GM23338 (cell line): ENCODE measurements around the gene EPHB3. TPM values are rescaled to one million over a fixed set of nuclear protein-coding genes. Genes with fewer than 3 reads are reported as not detected.

Source experiments
- ATAC-seq: fragments of 200-7000 bp; cut with Tn5 transposase; 3 replicates; pipeline ENCODE4 v1.9.1; 2020
- DNase-seq: peaks from one replicate; pipeline ENCODE4 v3.0.0-alpha.2; 2015; ENCODE audit warnings: low spot score
- H2AFZ ChIP-seq: fragments of 200-600 bp; sonication (generic); 2 replicates; pipeline ENCODE4 v1.8.0; 2016; ENCODE audit warnings: antibody characterized with exemption, mild to moderate bottlenecking, moderate library complexity
- H3F3A ChIP-seq: fragments of 200-600 bp; sonication (generic); replicated peaks from 2 replicates; pipeline ENCODE4 v1.8.0; 2017; ENCODE audit warnings: antibody characterized with exemption, mixed run types, low read depth
- H3K27ac ChIP-seq: fragments of 200-600 bp; sonication (generic); 2 replicates; pipeline ENCODE4 v1.6.1; 2016; ENCODE audit warnings: low read depth
- H3K27me3 ChIP-seq: fragments of 200-600 bp; sonication (generic); 2 replicates; pipeline ENCODE4 v1.8.0; 2016; ENCODE audit warnings: mild to moderate bottlenecking, mixed run types, moderate library complexity; ENCODE audit not compliant: insufficient read depth
- H3K36me3 ChIP-seq: fragments of 200-600 bp; sonication (generic); 2 replicates; pipeline ENCODE4 v1.8.0; 2016; ENCODE audit warnings: mild to moderate bottlenecking; ENCODE audit not compliant: insufficient read depth
- H3K4me1 ChIP-seq: fragments of 200-600 bp; sonication (generic); 2 replicates; pipeline ENCODE4 v1.8.0; 2016; ENCODE audit warnings: mild to moderate bottlenecking, moderate library complexity; ENCODE audit not compliant: insufficient read depth
- H3K4me2 ChIP-seq: fragments of 200-600 bp; sonication (generic); 2 replicates; pipeline ENCODE4 v1.7.1; 2017; ENCODE audit warnings: mixed run types
- H3K4me3 ChIP-seq: fragments of 200-600 bp; sonication (generic); 2 replicates; pipeline ENCODE4 v1.6.1; 2016; ENCODE audit warnings: mixed run types
- H3K79me2 ChIP-seq: fragments of 200-600 bp; sonication (generic); replicated peaks from 2 replicates; pipeline ENCODE4 v1.8.0; 2017; ENCODE audit warnings: mild to moderate bottlenecking; ENCODE audit not compliant: insufficient read depth
- H3K9me2 ChIP-seq: fragments of 200-600 bp; sonication (generic); 2 replicates; pipeline ENCODE4 v1.8.0; 2017; ENCODE audit not compliant: insufficient read depth
- H4K20me1 ChIP-seq: fragments of 200-600 bp; sonication (generic); replicated peaks from 2 replicates; pipeline ENCODE4 v1.8.0; 2017; ENCODE audit warnings: mild to moderate bottlenecking; ENCODE audit not compliant: insufficient read depth
- H3K27ac Mint-ChIP-seq: 2 replicates; pipeline ENCODE4 v1.8.0; 2020; ENCODE audit warnings: inconsistent platforms, mild to moderate bottlenecking, moderate library complexity, mixed read lengths
- H3K27me3 Mint-ChIP-seq: 3 replicates; pipeline ENCODE4 v1.8.0; 2022; ENCODE audit warnings: low read depth, mild to moderate bottlenecking, moderate library complexity, mixed read lengths, inconsistent platforms; ENCODE audit not compliant: insufficient read depth, poor library complexity
- H3K36me3 Mint-ChIP-seq: 3 replicates; pipeline ENCODE4 v1.8.0; 2021; ENCODE audit warnings: low read depth, mild to moderate bottlenecking, inconsistent platforms, moderate library complexity, mixed read lengths
- H3K4me1 Mint-ChIP-seq: 3 replicates; pipeline ENCODE4 v1.8.0; 2020; ENCODE audit warnings: mild to moderate bottlenecking, inconsistent platforms, mixed read lengths
- H3K4me3 Mint-ChIP-seq: 3 replicates; pipeline ENCODE4 v1.8.0; 2021; ENCODE audit warnings: moderate library complexity, mild to moderate bottlenecking, inconsistent platforms, mixed read lengths
- H3K9me3 Mint-ChIP-seq: 3 replicates; pipeline ENCODE4 v1.8.0; 2020; ENCODE audit warnings: moderate library complexity, mild to moderate bottlenecking, inconsistent platforms, mixed read lengths
- CREB1 ChIP-seq: fragments of 250-450 bp; sonication (Bioruptor Pico); IDR thresholded peaks from 2 replicates; pipeline ENCODE4 v1.5.0; 2020; ENCODE audit warnings: low read depth, mild to moderate bottlenecking, moderate library complexity
- ETS1 ChIP-seq: IDR thresholded peaks from 2 replicates; pipeline ENCODE4 v1.6.1; 2016; ENCODE audit warnings: antibody characterized with exemption
- EZH2 ChIP-seq: fragments of 200-600 bp; sonication (generic); IDR thresholded peaks from one replicate; pipeline ENCODE4 v1.8.0; 2017; ENCODE audit warnings: antibody characterized with exemption, mild to moderate bottlenecking, low read depth; ENCODE audit not compliant: unreplicated experiment
- EZH2phosphoT487 ChIP-seq: fragments of 200-600 bp; sonication (generic); IDR thresholded peaks from one replicate; pipeline ENCODE4 v1.8.1; 2018; ENCODE audit warnings: antibody characterized with exemption; ENCODE audit not compliant: unreplicated experiment
- JUNB ChIP-seq: IDR thresholded peaks from one replicate; pipeline ENCODE4 v1.6.1; 2016; ENCODE audit warnings: antibody characterized with exemption; ENCODE audit not compliant: unreplicated experiment
- NANOG ChIP-seq: IDR thresholded peaks from 2 replicates; pipeline ENCODE4 v1.6.1; 2016; ENCODE audit warnings: antibody characterized with exemption, borderline replicate concordance
- POLR2AphosphoS5 ChIP-seq: IDR thresholded peaks from 2 replicates; pipeline ENCODE4 v1.6.1; 2016; ENCODE audit warnings: antibody characterized with exemption, low read depth
- STAT1 ChIP-seq: IDR thresholded peaks from one replicate; pipeline ENCODE4 v1.6.1; 2016; ENCODE audit warnings: antibody characterized with exemption; ENCODE audit not compliant: unreplicated experiment
- ZNF114 ChIP-seq: fragments of 250-450 bp; sonication (Bioruptor Pico); IDR thresholded peaks from 2 replicates; pipeline ENCODE4 v1.5.0; 2020; ENCODE audit warnings: mild to moderate bottlenecking, moderate library complexity
- ZNF331 ChIP-seq: fragments of 250-450 bp; sonication (Bioruptor Pico); IDR thresholded peaks from 2 replicates; pipeline ENCODE4 v1.5.0; 2020; ENCODE audit warnings: low read depth, mild to moderate bottlenecking, moderate library complexity
- ZNF462 ChIP-seq: fragments of 250-450 bp; sonication (Bioruptor Pico); IDR thresholded peaks from 2 replicates; pipeline ENCODE4 v1.5.0; 2020; ENCODE audit warnings: mild to moderate bottlenecking, moderate library complexity
- polyA plus RNA-seq: library from polyadenylated mRNA; unstranded; fragments of >200 nt; fragmentation: Nextera tagmentation; extraction: Ambion mirVana; gene quantifications from 2 replicates; pipeline ENCODE4 v1.2.1, GENCODE V29; 2016
- total RNA-seq: library from RNA; depleted of rRNA; stranded (reverse); fragments of >200 nt; shearing (Covaris generic); gene quantifications from 2 replicates; pipeline ENCODE4 v1.2.3, GENCODE V29; 2014
- TF ChIP-seq, protein P1 (sequence below): IDR thresholded peaks from one replicate; pipeline ENCODE4 v1.6.1; 2018; ENCODE audit warnings: antibody characterized with exemption; ENCODE audit not compliant: unreplicated experiment
- TF ChIP-seq, protein P2 (sequence below), 2 experiments: fragments of 200-600 bp in 1 of 2; sonication (generic) in 1 of 2; conservative IDR thresholded peaks; 2 replicates each; pipeline versions ENCODE4 v1.5.1 to v1.6.1; 2016 to 2017; ENCODE audit warnings: antibody characterized with exemption in 2 of 2, low read depth in 2 of 2, mild to moderate bottlenecking in 2 of 2, moderate library complexity in 1 of 2

Gene EPHB3
- total and polyA plus RNA-seq, 2 experiments from 2014 or later: 0.57 to 2.0 TPM

GRCh38 chr3:184609476-184610244, 48.1 kb downstream of the EPHB3 start:
- peaks cover 34% of the 10 kb centered on the region for H3K27me3 Mint-ChIP-seq
- Histone ChIP-seq H3K27ac (no peak overlapping the region), H2AFZ (no peak overlapping the region), H3K79me2 (no peaks in the 10 kb centered on the region), H3F3A (0 out of 2 replicates have a peak, but pooled peaks cover 7% of the 10 kb centered on the region), H3K4me3 (no peak overlapping the region), H3K4me1 (peaks cover 18% of the 10 kb centered on the region; the same call in 1 of the 2 replicates), H4K20me1 (no peaks in the 10 kb centered on the region), H3K27me3 (peaks cover 53% of the 10 kb centered on the region), H3K36me3 (no peaks in the 10 kb centered on the region), H3K4me2 (no peak overlapping the region), H3K9me2 (no peaks in the 10 kb centered on the region)
- ATAC-seq: no peak
- peaks cover 2% of the 10 kb centered on the region; the same call in 1 of the 3 replicates for H3K9me3 Mint-ChIP-seq
- no peak for DNase-seq
- TF ChIP-seq ZNF331 (CRISPR knock-in tag) (no peak), ZNF114 (CRISPR knock-in tag) (no peak), JUNB (no peak), NANOG (no peak), POLR2AphosphoS5 (no peak), ZNF462 (CRISPR knock-in tag) (no peak), ETS1 (no peak), EZH2phosphoT487 (no peak), CREB1 (CRISPR knock-in tag) (no peak), EZH2 (no peak), STAT1 (no peak)
- TF ChIP-seq, protein P1, sequence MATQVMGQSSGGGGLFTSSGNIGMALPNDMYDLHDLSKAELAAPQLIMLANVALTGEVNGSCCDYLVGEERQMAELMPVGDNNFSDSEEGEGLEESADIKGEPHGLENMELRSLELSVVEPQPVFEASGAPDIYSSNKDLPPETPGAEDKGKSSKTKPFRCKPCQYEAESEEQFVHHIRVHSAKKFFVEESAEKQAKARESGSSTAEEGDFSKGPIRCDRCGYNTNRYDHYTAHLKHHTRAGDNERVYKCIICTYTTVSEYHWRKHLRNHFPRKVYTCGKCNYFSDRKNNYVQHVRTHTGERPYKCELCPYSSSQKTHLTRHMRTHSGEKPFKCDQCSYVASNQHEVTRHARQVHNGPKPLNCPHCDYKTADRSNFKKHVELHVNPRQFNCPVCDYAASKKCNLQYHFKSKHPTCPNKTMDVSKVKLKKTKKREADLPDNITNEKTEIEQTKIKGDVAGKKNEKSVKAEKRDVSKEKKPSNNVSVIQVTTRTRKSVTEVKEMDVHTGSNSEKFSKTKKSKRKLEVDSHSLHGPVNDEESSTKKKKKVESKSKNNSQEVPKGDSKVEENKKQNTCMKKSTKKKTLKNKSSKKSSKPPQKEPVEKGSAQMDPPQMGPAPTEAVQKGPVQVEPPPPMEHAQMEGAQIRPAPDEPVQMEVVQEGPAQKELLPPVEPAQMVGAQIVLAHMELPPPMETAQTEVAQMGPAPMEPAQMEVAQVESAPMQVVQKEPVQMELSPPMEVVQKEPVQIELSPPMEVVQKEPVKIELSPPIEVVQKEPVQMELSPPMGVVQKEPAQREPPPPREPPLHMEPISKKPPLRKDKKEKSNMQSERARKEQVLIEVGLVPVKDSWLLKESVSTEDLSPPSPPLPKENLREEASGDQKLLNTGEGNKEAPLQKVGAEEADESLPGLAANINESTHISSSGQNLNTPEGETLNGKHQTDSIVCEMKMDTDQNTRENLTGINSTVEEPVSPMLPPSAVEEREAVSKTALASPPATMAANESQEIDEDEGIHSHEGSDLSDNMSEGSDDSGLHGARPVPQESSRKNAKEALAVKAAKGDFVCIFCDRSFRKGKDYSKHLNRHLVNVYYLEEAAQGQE: no peak
- TF ChIP-seq, protein P2, sequence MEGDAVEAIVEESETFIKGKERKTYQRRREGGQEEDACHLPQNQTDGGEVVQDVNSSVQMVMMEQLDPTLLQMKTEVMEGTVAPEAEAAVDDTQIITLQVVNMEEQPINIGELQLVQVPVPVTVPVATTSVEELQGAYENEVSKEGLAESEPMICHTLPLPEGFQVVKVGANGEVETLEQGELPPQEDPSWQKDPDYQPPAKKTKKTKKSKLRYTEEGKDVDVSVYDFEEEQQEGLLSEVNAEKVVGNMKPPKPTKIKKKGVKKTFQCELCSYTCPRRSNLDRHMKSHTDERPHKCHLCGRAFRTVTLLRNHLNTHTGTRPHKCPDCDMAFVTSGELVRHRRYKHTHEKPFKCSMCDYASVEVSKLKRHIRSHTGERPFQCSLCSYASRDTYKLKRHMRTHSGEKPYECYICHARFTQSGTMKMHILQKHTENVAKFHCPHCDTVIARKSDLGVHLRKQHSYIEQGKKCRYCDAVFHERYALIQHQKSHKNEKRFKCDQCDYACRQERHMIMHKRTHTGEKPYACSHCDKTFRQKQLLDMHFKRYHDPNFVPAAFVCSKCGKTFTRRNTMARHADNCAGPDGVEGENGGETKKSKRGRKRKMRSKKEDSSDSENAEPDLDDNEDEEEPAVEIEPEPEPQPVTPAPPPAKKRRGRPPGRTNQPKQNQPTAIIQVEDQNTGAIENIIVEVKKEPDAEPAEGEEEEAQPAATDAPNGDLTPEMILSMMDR (conservative IDR thresholded peaks at IDR 0.05; ENCODE audit: low read depth in 2 of 2): no peak
- H3K4me1 Mint-ChIP-seq: peaks cover 17% of the 10 kb centered on the region
- no peak overlapping the region for H3K27ac Mint-ChIP-seq
- no peak overlapping the region for H3K4me3 Mint-ChIP-seq
- H3K36me3 Mint-ChIP-seq: no peaks in the 10 kb centered on the region
